Measurements from ENCODE around the gene NEBL.

Gene NEBL

DNA sequence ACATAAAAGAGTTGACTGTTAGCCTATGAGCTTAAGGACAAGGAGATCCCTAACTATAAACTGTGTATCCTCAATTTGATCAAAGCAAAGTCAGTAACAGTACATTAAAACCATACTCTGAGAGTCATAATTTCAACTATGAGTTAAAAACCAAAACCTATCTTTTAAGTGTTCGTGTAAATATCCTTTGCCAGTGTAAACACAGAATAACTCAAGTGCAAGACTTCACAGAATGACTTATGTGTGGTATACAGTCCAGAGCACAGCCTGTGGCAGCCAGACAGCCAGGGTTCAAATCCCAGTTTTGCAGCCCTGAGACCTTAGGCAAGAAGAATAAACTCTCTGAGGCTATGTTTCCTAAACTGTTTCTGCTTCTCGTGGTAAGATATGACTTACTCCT is 30.3 kb upstream of the NEBL start:
- no peaks in the 10 kb centered on the region for H3K36me3 ChIP-seq
- TF ChIP-seq, protein P1, sequence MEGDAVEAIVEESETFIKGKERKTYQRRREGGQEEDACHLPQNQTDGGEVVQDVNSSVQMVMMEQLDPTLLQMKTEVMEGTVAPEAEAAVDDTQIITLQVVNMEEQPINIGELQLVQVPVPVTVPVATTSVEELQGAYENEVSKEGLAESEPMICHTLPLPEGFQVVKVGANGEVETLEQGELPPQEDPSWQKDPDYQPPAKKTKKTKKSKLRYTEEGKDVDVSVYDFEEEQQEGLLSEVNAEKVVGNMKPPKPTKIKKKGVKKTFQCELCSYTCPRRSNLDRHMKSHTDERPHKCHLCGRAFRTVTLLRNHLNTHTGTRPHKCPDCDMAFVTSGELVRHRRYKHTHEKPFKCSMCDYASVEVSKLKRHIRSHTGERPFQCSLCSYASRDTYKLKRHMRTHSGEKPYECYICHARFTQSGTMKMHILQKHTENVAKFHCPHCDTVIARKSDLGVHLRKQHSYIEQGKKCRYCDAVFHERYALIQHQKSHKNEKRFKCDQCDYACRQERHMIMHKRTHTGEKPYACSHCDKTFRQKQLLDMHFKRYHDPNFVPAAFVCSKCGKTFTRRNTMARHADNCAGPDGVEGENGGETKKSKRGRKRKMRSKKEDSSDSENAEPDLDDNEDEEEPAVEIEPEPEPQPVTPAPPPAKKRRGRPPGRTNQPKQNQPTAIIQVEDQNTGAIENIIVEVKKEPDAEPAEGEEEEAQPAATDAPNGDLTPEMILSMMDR (IDR thresholded peaks at IDR 0.05), result no peak
- no peaks in the 10 kb centered on the region for H3K9me3 ChIP-seq
- no peak overlapping the region for H3K27ac ChIP-seq
- H3K4me3 ChIP-seq (ENCODE audit: low read depth in 1 of 2, low read length in 1 of 2), result no peak overlapping the region
- H3K4me1 ChIP-seq (ENCODE audit: control insufficient read depth in 1 of 2, insufficient read depth in 1 of 2, low read depth in 1 of 2, low read length in 1 of 2), result no peaks in the 10 kb centered on the region
- H3K27me3 ChIP-seq, result no peaks in the 10 kb centered on the region

DNA sequence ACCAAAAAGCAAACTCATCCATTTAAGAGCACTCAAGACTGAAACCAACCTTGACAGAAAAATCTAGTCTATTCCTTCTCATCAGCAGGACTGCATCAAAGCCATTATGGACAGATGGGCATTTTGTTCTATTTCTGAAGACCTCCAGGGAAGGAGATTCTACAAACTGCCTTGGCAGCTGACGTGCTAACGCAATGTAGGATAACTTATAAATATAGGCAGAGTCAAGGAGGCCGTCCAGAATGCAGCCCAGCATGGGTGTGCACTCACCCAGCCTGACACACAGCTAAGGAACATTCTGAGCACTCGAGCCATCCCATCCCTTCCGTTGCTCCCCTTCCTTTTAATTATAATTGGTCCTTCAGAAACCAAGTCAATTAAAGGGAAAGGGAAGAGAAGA is 25.3 kb upstream of the NEBL start:
- Histone ChIP-seq H3K4me1 (ENCODE audit: control insufficient read depth in 1 of 2, insufficient read depth in 1 of 2, low read depth in 1 of 2, low read length in 1 of 2) (no peaks in the 10 kb centered on the region), H3K9me3 (no peaks in the 10 kb centered on the region), H3K27me3 (no peaks in the 10 kb centered on the region), H3K27ac (no peak overlapping the region), H3K4me3 (ENCODE audit: low read depth in 1 of 2, low read length in 1 of 2) (no peak overlapping the region), H3K36me3 (no peaks in the 10 kb centered on the region)
- TF ChIP-seq, protein P1 (IDR thresholded peaks at IDR 0.05), result no peak

DNA sequence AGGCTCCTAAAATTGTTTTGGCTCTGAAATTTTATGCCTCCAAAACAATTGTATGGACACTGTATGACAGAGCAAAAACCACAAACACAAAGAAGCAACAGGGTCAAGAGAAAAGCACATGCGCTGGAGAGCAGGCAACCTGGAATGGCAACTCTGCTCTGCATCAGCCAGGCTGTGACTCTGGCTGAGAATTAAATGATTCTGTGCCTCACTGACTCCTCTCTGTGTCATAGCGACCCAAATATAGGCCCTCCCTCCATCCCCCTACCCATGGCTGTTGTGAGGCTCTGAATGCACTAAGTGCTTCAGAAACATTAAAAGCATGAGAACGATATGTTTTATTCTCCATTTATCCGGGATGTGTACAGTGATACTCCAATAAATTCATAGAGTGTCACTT is 24.9 kb upstream of the NEBL start:
- Histone ChIP-seq H3K27ac (no peak overlapping the region), H3K36me3 (no peaks in the 10 kb centered on the region), H3K4me1 (ENCODE audit: control insufficient read depth in 1 of 2, insufficient read depth in 1 of 2, low read depth in 1 of 2, low read length in 1 of 2) (no peaks in the 10 kb centered on the region), H3K27me3 (no peaks in the 10 kb centered on the region), H3K4me3 (ENCODE audit: low read depth in 1 of 2, low read length in 1 of 2) (no peak overlapping the region), H3K9me3 (no peaks in the 10 kb centered on the region)
- TF ChIP-seq, protein P1 (IDR thresholded peaks at IDR 0.05), result no peak

DNA sequence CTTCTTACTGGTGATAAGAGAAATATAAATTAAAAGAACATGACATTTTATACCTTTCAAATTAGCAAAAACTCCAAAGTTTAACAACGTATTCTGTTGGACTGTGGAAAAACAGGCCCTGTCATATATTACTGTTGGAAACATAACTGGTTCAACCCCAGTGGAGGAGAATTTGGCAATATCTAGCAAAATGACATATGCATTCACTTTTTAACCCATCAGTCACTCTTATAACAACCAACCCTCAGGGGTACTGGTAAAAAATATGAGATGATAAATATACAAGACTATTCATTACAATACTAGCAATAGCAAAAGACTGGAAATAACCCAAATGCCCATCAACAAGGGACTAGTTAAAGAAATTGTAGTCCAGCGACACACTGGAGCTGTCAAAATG is 22.9 kb upstream of the NEBL start:
- TF ChIP-seq, protein P1 (IDR thresholded peaks at IDR 0.05), result no peak
- Histone ChIP-seq H3K4me1 (ENCODE audit: control insufficient read depth in 1 of 2, insufficient read depth in 1 of 2, low read depth in 1 of 2, low read length in 1 of 2) (no peaks in the 10 kb centered on the region), H3K27me3 (no peaks in the 10 kb centered on the region), H3K36me3 (no peaks in the 10 kb centered on the region), H3K9me3 (no peaks in the 10 kb centered on the region), H3K27ac (no peak overlapping the region), H3K4me3 (ENCODE audit: low read depth in 1 of 2, low read length in 1 of 2) (no peak overlapping the region)

DNA sequence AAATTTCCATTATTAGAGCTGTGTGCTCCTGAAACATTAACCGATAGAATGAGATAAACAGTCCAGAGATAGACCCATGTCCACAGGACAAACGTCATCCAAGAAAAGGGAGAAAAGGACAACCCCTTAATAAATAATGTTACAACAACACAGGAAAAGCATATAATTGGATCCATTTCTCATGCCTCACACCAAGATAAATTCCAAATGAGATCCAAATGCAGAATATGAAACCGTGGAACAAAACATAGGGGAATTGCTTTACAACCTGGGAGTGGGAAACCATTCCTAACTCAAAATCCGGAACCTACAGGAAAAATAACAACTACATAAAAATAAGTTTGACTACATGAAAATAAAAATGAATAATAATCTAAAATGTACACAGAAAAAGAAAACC is 22.4 kb upstream of the NEBL start:
- H3K36me3 ChIP-seq, result no peaks in the 10 kb centered on the region

More for the DNA sequence above, 22.4 kb upstream of the NEBL start:
- TF ChIP-seq, protein P1 (IDR thresholded peaks at IDR 0.05), result no peak
- no peaks in the 10 kb centered on the region for H3K4me1 ChIP-seq (ENCODE audit: control insufficient read depth in 1 of 2, insufficient read depth in 1 of 2, low read depth in 1 of 2, low read length in 1 of 2)
- no peak overlapping the region for H3K27ac ChIP-seq
- no peaks in the 10 kb centered on the region for H3K27me3 ChIP-seq
- H3K4me3 ChIP-seq (ENCODE audit: low read depth in 1 of 2, low read length in 1 of 2), result no peak overlapping the region
- H3K9me3 ChIP-seq, result no peaks in the 10 kb centered on the region
